Measurements from ENCODE around the gene PDSS2. TPM values are rescaled to one million over a fixed set of nuclear protein-coding genes. Genes with fewer than 3 reads are reported as not detected.

The PDSS2 gene
- total and polyA plus RNA-seq, 9 of the 15 experiments (the other 6 are each of a cell fraction or from before 2014, with no cell fraction given), result 5.8 to 21.1 (median 12.0) TPM

GRCh38 chr6:107460083-107460631 lies 793 bp upstream of the PDSS2 start:
- no peaks in the 10 kb centered on the region for H3K27me3 ChIP-seq (ENCODE audit: control insufficient read depth in 2 of 2, insufficient read depth in 2 of 2, low read length in 2 of 2)
- ATAC-seq, result peak; percentile 10; the same call in 2 of the 3 replicates
- H3K27ac ChIP-seq (ENCODE audit: extremely low read depth, low read depth, low read length), result peak overlapping the region; percentile 84
- ChIA-PET POLR2A (interaction anchor here (0.6 to 3.1 kb wide), 8 partner anchors 9 to 185 kb away, joined by 3 to 18 read pairs (median 5); no protein-coding TSS in a partner anchor), CTCF (ENCODE audit: low intra/inter-chr PET ratio) (interaction anchor here (0.6 kb wide), 1 partner anchor 1125 kb away, joined by 3 read pairs; no protein-coding TSS in a partner anchor)
- 40% methylated on average over 17 of the region's 22 CpGs for WGBS (ENCODE audit: insufficient coverage, low coverage, missing lambda C conversion rate)
- DNase-seq (ENCODE audit: extremely low read depth in 1 of 4, low spot score in 3 of 4), result no peak
- H3K4me3 ChIP-seq, result peak overlapping the region; percentile 60
- H3K9ac ChIP-seq (ENCODE audit: insufficient read depth in 1 of 2, low read depth in 2 of 2, low read length in 2 of 2), result peak overlapping the region; percentile 93 to 95
- intact Hi-C loops (cut with micrococcal nuclease) (no loop called here), in situ Hi-C loops (cut with MboI) (no loop called here)
- peaks cover 5 to 10% of the 10 kb centered on the region in 2 experiments; a peak in 4 of 5 replicates for H3K4me1 ChIP-seq (replicated peaks in 1 of 2; ENCODE audit: control insufficient read depth in 2 of 2, insufficient read depth in 2 of 2, low read length in 2 of 2)
- H4K20me1 ChIP-seq (replicated peaks; ENCODE audit: control insufficient read depth, insufficient read depth, low read length), result no peaks in the 10 kb centered on the region
- H3K36me3 ChIP-seq (ENCODE audit: control insufficient read depth, insufficient read depth, low read length), result 0 out of 3 replicates have a peak, but pooled peaks cover 3% of the 10 kb centered on the region
- BruUV-seq (replicated peaks), result no TSS peak
- H3K4me2 ChIP-seq (ENCODE audit: insufficient read depth, low read length), result peak overlapping the region; percentile 90
- FAIRE-seq, result no peak
- H3K9me1 ChIP-seq (ENCODE audit: control insufficient read depth, insufficient read depth, low read length), result no peaks in the 10 kb centered on the region
- no peaks in the 10 kb centered on the region for H3K9me3 ChIP-seq (replicated peaks; ENCODE audit: control insufficient read depth, insufficient read depth, low read depth, low read length)
- H2AFZ ChIP-seq (ENCODE audit: low read depth, low read length), result peak overlapping the region; percentile 98
- peaks cover 28% of the 10 kb centered on the region for H3K79me2 ChIP-seq (ENCODE audit: control insufficient read depth, insufficient read depth, low read length)
- TF ChIP-seq ESRRB (CRISPR knock-in tag; IDR thresholded peaks at IDR 0.05; ENCODE audit: borderline replicate concordance) (no peak), MBD1 (CRISPR knock-in tag; IDR thresholded peaks at IDR 0.05) (0 out of 2 replicates have a peak, but pooled peaks have one; percentile 2), MAX (CRISPR knock-in tag; IDR thresholded peaks at IDR 0.05) (peak; percentile 10; the same call in 1 of the 2 replicates), FOXP4 (CRISPR knock-in tag; IDR thresholded peaks at IDR 0.05; ENCODE audit: borderline replicate concordance) (0 out of 2 replicates have a peak, but pooled peaks have one; percentile 27), CHD1 (IDR thresholded peaks at IDR 0.05; ENCODE audit: low read length) (peak; percentile 48), L3MBTL2 (IDR thresholded peaks at IDR 0.05) (peak; percentile 63; the same call in 1 of the 2 replicates), STAG1 (CRISPR knock-in tag; IDR thresholded peaks at IDR 0.05; ENCODE audit: borderline replicate concordance) (no peak), ZNF280A (IDR thresholded peaks at IDR 0.05; ENCODE audit: low read depth, partially characterized antibody) (no peak), HCFC1 (IDR thresholded peaks at IDR 0.05; ENCODE audit: low read depth, low read length) (no peak), ZSCAN29 (IDR thresholded peaks at IDR 0.05) (0 out of 2 replicates have a peak, but pooled peaks have one; percentile 84), ZNF224 (CRISPR knock-in tag; IDR thresholded peaks at IDR 0.05) (0 out of 2 replicates have a peak, but pooled peaks have one; percentile 11), UBTF (IDR thresholded peaks at IDR 0.05; ENCODE audit: borderline replicate concordance in 1 of 2, low read depth in 2 of 2, low read length in 2 of 2) (0 out of 4 replicates have a peak, but pooled peaks of 1 of the 2 experiments have one; percentile 7), GABPB1 (CRISPR knock-in tag; IDR thresholded peaks at IDR 0.05) (peak; percentile 0; the same call in 1 of the 2 replicates)
